Femur (tissue), 1 donor: ENCODE data around the gene PDE3B.

ENCODE experiments used
- DNase-seq: peaks from one replicate; pipeline ENCODE4 v3.0.0-alpha.2; 2017

PDE3B gene

GRCh38 chr11:14892036-14892556 lies 248.5 kb downstream of the PDE3B start, which contains the start of gene CYP2R1:
TSS of gene CYP2R1 (minus strand) at chr11:14892231. CDS start at chr11:14892205, 26 bp downstream.
- peak; percentile 96 for DNase-seq

GRCh38 chr11:14892577-14892976 lies 249.0 kb downstream of the PDE3B start:
- DNase-seq, result no peak

GRCh38 chr11:14894657-14895598 lies 251.3 kb downstream of the PDE3B start:
- peak; percentile 42 for DNase-seq

GRCh38 chr11:14898355-14898754 lies 254.8 kb downstream of the PDE3B start:
- no peak for DNase-seq

- no peak for DNase-seq
Measured at GRCh38 chr11:14898906-14899305, 255.3 kb downstream of the PDE3B start.

GRCh38 chr11:14902650-14903350 lies 259.2 kb downstream of the PDE3B start:
- DNase-seq, result no peak

- DNase-seq, result peak; percentile 84
Measured at GRCh38 chr11:14904745-14905103, 261.1 kb downstream of the PDE3B start.

GRCh38 chr11:14905104-14906033 lies 261.8 kb downstream of the PDE3B start:
- peak; percentile 55 for DNase-seq

- DNase-seq, result no peak
Measured at GRCh38 chr11:14906578-14906977, 263.0 kb downstream of the PDE3B start.

- no peak for DNase-seq
Measured at GRCh38 chr11:14906993-14907392, 263.4 kb downstream of the PDE3B start.

GRCh38 chr11:14907411-14908213 lies 264.0 kb downstream of the PDE3B start:
- DNase-seq, result peak; percentile 74

- no peak for DNase-seq
Measured at GRCh38 chr11:14908214-14908880, 264.7 kb downstream of the PDE3B start.

GRCh38 chr11:14914536-14914935 lies 270.9 kb downstream of the PDE3B start:
- DNase-seq, result no peak

- no peak for DNase-seq
Measured at GRCh38 chr11:14916403-14916802, 272.8 kb downstream of the PDE3B start.
